Measurements from ENCODE around the gene DCTN4.
A peak's percentile ranks its signal among the peaks of the same experiment; 100 is the strongest.
"Not testable (repeated sequence)": the region's sequence is repeated elsewhere in the genome, so short reads cannot be mapped to it uniquely, and the experiment has no call there.

Gene DCTN4

GRCh38 chr5:150758531-150759333, at the start of gene DCTN4:
Gene DCTN4, minus strand, starts transcription at chr5:150759017. Its CDS starts 24 bp downstream, at chr5:150758993.
- peak; percentile 92 for DNase-seq

GRCh38 chr5:150804388-150804787, 45.6 kb upstream of the DCTN4 start:
- DNase-seq, result no peak

- DNase-seq, result no peak
These were observed 42.5 kb upstream of the DCTN4 start for GRCh38 chr5:150801117-150801927.

- DNase-seq, result no peak
These were observed 38.6 kb upstream of the DCTN4 start for GRCh38 chr5:150797384-150797783.

- no peak for DNase-seq
These were observed 36.1 kb upstream of the DCTN4 start for GRCh38 chr5:150794927-150795326.

GRCh38 chr5:150793423-150793888, 34.6 kb upstream of the DCTN4 start:
- DNase-seq, result not testable (repeated sequence)

GRCh38 chr5:150791536-150791935, 32.7 kb upstream of the DCTN4 start:
- DNase-seq, result no peak

GRCh38 chr5:150789943-150790611, 31.3 kb upstream of the DCTN4 start:
- peak; percentile 50 for DNase-seq

- DNase-seq, result no peak
These were observed 30.6 kb upstream of the DCTN4 start for GRCh38 chr5:150789450-150789849.

GRCh38 chr5:150788977-150789376, 30.2 kb upstream of the DCTN4 start:
- no peak for DNase-seq

- DNase-seq, result no peak
These were observed 28.8 kb upstream of the DCTN4 start for GRCh38 chr5:150787656-150788055.

GRCh38 chr5:150786876-150787275, 28.1 kb upstream of the DCTN4 start:
- no peak for DNase-seq

GRCh38 chr5:150785950-150786349, 27.1 kb upstream of the DCTN4 start:
- DNase-seq, result no peak

- peak; percentile 38 for DNase-seq
These were observed 24.7 kb upstream of the DCTN4 start for GRCh38 chr5:150783422-150783928.

- no peak for DNase-seq
These were observed 24.0 kb upstream of the DCTN4 start for GRCh38 chr5:150782850-150783249.

GRCh38 chr5:150781706-150782614, 23.1 kb upstream of the DCTN4 start:
- no peak for DNase-seq

- no peak for DNase-seq
These were observed 22.0 kb upstream of the DCTN4 start for GRCh38 chr5:150780816-150781221.

GRCh38 chr5:150780187-150780692, 21.4 kb upstream of the DCTN4 start:
- peak; percentile 37 for DNase-seq

- no peak for DNase-seq
These were observed 20.8 kb upstream of the DCTN4 start for GRCh38 chr5:150779397-150780186.

- DNase-seq, result peak; percentile 58
These were observed 19.9 kb upstream of the DCTN4 start, which contains the start of gene SMIM3 for GRCh38 chr5:150778517-150779396. Gene SMIM3, plus strand, starts transcription at chr5:150778757. Its CDS starts 16,684 bp downstream, at chr5:150795441.

All from activated CD4-positive, CD25-positive, alpha-beta regulatory T cell treated with anti-CD3 and anti-CD28 coated beads, Interleukin-2, amount 50 U/mL, for 72 hours (primary cell).